Measurements from ENCODE around the gene APBA1. TPM values are rescaled to one million over a fixed set of nuclear protein-coding genes. Genes with fewer than 3 reads are reported as not detected.
A peak's percentile ranks its signal among the peaks of the same experiment; 100 is the strongest.

Gene APBA1
- total RNA-seq, 3 donors from 2014 or later = 10.1 to 14.4 (median 12.7) TPM

DNA sequence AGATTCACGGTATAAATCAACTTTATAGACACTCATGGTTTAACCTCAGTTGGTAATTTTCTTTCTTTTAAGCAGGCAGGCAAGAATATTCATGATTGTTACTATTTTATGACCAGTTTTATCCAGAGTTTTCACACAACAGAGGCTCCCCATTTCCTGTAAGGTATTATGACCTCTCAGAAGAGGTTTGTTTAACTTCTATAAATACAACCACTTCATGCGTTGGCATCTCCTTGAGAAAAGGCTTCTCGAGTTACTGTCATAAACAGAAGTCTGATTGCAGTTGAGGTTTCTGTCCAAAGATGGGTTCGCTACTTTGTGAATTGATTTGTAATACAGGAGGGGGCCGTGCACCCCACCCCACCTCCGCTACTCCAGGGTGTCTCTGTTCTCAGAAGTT is 291.9 kb downstream of the APBA1 start:
- intact Hi-C loops (cut with DNase I, micrococcal nuclease) = no loop called here
- H3K4me3 ChIP-seq = no peak overlapping the region
- no peak for ATAC-seq
- no peaks in the 10 kb centered on the region for H3K4me1 ChIP-seq (ENCODE audit: low read depth)
- no peaks in the 10 kb centered on the region for H3K36me3 ChIP-seq (ENCODE audit: low read depth)
- no peak for DNase-seq
- H3K9me3 ChIP-seq = no peaks in the 10 kb centered on the region
- TF ChIP-seq, protein P1, sequence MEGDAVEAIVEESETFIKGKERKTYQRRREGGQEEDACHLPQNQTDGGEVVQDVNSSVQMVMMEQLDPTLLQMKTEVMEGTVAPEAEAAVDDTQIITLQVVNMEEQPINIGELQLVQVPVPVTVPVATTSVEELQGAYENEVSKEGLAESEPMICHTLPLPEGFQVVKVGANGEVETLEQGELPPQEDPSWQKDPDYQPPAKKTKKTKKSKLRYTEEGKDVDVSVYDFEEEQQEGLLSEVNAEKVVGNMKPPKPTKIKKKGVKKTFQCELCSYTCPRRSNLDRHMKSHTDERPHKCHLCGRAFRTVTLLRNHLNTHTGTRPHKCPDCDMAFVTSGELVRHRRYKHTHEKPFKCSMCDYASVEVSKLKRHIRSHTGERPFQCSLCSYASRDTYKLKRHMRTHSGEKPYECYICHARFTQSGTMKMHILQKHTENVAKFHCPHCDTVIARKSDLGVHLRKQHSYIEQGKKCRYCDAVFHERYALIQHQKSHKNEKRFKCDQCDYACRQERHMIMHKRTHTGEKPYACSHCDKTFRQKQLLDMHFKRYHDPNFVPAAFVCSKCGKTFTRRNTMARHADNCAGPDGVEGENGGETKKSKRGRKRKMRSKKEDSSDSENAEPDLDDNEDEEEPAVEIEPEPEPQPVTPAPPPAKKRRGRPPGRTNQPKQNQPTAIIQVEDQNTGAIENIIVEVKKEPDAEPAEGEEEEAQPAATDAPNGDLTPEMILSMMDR (IDR thresholded peaks at IDR 0.05) = no peak

- intact Hi-C loops (cut with DNase I, micrococcal nuclease) = no loop called here
- no peak for DNase-seq
- H3K4me1 ChIP-seq (ENCODE audit: low read depth) = no peaks in the 10 kb centered on the region
These were observed 292.7 kb downstream of the APBA1 start for GRCh38 chr9:69379270-69379982.

GRCh38 chr9:69377981-69378380 is 294.2 kb downstream of the APBA1 start:
- H3K36me3 ChIP-seq (ENCODE audit: low read depth) = no peaks in the 10 kb centered on the region
- H3K4me3 ChIP-seq = no peak overlapping the region
- no peak for DNase-seq
- no peak for ATAC-seq
- no peaks in the 10 kb centered on the region for H3K9me3 ChIP-seq
- intact Hi-C loops (cut with DNase I, micrococcal nuclease) = no loop called here
- TF ChIP-seq, protein P1 (IDR thresholded peaks at IDR 0.05) = no peak
- H3K4me1 ChIP-seq (ENCODE audit: low read depth) = no peaks in the 10 kb centered on the region

More at GRCh38 chr9:69379270-69379982, 292.7 kb downstream of the APBA1 start:
- peak; percentile 31 for ATAC-seq
- TF ChIP-seq, protein P1 (IDR thresholded peaks at IDR 0.05) = no peak
- Histone ChIP-seq H3K4me3 (no peak overlapping the region), H3K9me3 (no peaks in the 10 kb centered on the region), H3K36me3 (ENCODE audit: low read depth) (no peaks in the 10 kb centered on the region)

Other genes with a start within 250 kb of the APBA1 start
- gene PTAR1, start 87.6 kb upstream of the APBA1 start, total RNA-seq = 10 to 100 TPM; 63.0 to 71.5 (median 68.6) TPM
- 1 to 10 TPM in 1 of 3 donors, under 1 TPM in 1, not detected in 1; 0.70 to 2.2 TPM for gene CFAP95, start 148.4 kb upstream of the APBA1 start, total RNA-seq

Data from mucosa of descending colon (tissue), 3 donors.